Endothelial cell of umbilical vein (primary cell): ENCODE results near the gene SLC25A45.

Experiments used
- MYC ChIP-seq: IDR thresholded peaks from one replicate; pipeline ENCODE4 v1.6.1; 2011; ENCODE audit warnings: mild to moderate bottlenecking, low read depth, low read length
- POLR2A ChIP-seq: IDR thresholded peaks from 2 replicates; pipeline ENCODE4 v1.6.1; 2012; ENCODE audit warnings: low read depth, mild to moderate bottlenecking, control low read depth, low read length
- TF ChIP-seq, protein P1 (sequence below): IDR thresholded peaks from 2 replicates; pipeline ENCODE4 v1.6.1; 2011; ENCODE audit not compliant: insufficient read depth, insufficient read length
- TF ChIP-seq, protein P2 (sequence below), 2 donors: IDR thresholded peaks; 1 replicate in 1 of 2; 2 replicates in 1 of 2; pipeline ENCODE4 v1.5.1; 2011; ENCODE audit warnings: low read length in 2 of 2, mild to moderate bottlenecking in 2 of 2, moderate library complexity in 2 of 2, control low read depth in 1 of 2, inconsistent platforms in 1 of 2, low read depth in 1 of 2; ENCODE audit not compliant: insufficient read depth in 1 of 2; ENCODE audit errors: extremely low read depth in 1 of 2

DNA sequence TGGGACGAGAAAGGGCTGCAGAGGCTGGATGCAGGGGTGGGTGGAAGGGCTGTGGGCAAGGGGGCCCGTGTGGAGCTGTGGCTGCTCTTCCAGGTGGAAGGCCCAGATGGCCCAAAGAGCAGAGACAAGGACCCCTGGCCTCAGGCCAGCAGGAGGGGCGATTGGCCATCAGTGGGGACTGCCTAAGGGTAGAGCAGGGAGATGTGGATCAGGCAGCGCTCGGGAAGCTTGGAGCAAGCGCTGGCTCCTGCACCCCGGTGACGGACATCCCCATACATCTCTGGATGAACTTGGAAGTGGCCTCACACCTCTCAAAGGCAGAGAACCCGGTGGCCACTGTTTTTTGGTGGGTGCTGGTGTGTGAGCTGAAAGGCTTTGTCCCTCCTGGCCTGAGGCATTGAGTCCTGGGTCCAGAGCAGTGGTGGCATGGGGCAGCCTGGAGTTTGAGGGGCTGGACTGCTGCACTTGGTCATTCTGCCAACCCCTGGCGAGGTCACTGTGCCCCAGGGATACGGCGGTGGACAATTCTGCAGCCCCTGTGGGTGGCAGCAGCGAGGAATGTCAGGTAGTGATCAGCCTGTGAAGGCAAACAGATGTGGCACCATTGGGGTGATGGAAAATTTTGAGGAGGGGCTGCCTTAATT is 9.9 kb upstream of the SLC25A45 start:
- TF ChIP-seq POLR2A: no peak
- TF ChIP-seq, protein P1, sequence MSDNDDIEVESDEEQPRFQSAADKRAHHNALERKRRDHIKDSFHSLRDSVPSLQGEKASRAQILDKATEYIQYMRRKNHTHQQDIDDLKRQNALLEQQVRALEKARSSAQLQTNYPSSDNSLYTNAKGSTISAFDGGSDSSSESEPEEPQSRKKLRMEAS: no peak
- TF ChIP-seq, protein P2, sequence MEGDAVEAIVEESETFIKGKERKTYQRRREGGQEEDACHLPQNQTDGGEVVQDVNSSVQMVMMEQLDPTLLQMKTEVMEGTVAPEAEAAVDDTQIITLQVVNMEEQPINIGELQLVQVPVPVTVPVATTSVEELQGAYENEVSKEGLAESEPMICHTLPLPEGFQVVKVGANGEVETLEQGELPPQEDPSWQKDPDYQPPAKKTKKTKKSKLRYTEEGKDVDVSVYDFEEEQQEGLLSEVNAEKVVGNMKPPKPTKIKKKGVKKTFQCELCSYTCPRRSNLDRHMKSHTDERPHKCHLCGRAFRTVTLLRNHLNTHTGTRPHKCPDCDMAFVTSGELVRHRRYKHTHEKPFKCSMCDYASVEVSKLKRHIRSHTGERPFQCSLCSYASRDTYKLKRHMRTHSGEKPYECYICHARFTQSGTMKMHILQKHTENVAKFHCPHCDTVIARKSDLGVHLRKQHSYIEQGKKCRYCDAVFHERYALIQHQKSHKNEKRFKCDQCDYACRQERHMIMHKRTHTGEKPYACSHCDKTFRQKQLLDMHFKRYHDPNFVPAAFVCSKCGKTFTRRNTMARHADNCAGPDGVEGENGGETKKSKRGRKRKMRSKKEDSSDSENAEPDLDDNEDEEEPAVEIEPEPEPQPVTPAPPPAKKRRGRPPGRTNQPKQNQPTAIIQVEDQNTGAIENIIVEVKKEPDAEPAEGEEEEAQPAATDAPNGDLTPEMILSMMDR (IDR thresholded peaks at IDR 0.05; ENCODE audit: extremely low read depth in 1 of 2, insufficient read depth in 1 of 2, low read depth in 1 of 2, low read length in 2 of 2): no peak
- no peak for TF ChIP-seq MYC
